ENCODE results near the gene SELENON. TPM values are rescaled to one million over a fixed set of nuclear protein-coding genes. Genes with fewer than 3 reads are reported as not detected.

SELENON gene
- total and polyA plus RNA-seq, 2 experiments from 2014 or later = 26.7 to 37.7 TPM

DNA sequence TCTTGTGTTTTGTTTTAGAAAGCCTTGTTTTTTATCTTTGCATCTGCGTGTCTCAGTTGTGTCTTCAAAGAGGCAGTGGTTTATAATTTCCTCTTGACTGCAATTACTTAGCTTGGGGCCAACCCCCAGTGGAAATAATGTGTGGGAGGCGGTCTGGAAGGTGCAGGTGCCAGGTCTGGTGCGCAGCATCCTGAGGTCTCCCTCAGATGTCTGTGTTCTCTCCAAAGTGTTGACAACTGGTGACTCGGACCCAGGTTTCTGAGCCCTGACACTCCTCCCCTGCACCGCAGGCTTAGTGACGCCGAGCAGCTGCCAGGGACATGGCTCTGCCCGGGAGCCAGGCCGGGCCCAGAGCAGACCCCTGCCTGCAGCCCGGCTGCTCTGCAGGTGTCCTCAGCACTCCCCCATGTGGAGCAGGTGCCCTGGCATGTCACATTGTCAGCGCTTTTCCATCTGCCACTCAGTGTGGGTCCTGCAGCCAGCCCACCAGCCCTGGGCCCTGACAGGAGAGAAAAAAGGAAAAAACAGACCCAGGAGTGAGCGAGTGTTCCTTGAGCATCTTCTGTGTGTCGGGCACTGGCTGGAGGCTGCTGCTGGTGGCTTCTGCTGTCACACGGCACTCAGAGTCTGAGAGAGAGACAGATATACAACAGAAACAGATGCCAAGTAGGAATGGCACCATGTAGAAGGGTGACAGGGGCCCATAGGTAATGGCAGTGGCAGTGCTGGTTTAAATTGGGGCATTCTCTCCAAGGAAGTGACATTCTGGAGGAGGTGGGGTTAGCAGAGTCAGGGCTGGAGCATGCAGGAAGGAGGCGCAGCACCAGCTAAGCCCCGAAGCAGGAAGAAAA is 24.8 kb upstream of the SELENON start:
- Histone ChIP-seq H3K4me3 (no peak overlapping the region), H3K27ac (peak overlapping the region; percentile 82), H3K79me2 (no peaks in the 10 kb centered on the region), H3K27me3 (no peaks in the 10 kb centered on the region), H3K36me3 (replicated peaks; ENCODE audit: insufficient read depth, low read depth) (no peaks in the 10 kb centered on the region), H2AFZ (no peak overlapping the region), H3K9me2 (replicated peaks; ENCODE audit: insufficient read depth) (no peaks in the 10 kb centered on the region), H3K4me2 (peak overlapping the region; percentile 67), H4K20me1 (ENCODE audit: insufficient read depth, poor library complexity, severe bottlenecking) (no peaks in the 10 kb centered on the region), H3K4me1 (ENCODE audit: insufficient read depth) (peaks cover 63% of the 10 kb centered on the region), H3K9me3 (ENCODE audit: low read depth) (no peaks in the 10 kb centered on the region)
- no peak for DNase-seq (ENCODE audit: low spot score)
- WGBS (ENCODE audit: low lambda C conversion rate, missing lambda C conversion rate) = 49% methylated on average over 16 of the region's 16 CpGs
- TF ChIP-seq, protein P1, sequence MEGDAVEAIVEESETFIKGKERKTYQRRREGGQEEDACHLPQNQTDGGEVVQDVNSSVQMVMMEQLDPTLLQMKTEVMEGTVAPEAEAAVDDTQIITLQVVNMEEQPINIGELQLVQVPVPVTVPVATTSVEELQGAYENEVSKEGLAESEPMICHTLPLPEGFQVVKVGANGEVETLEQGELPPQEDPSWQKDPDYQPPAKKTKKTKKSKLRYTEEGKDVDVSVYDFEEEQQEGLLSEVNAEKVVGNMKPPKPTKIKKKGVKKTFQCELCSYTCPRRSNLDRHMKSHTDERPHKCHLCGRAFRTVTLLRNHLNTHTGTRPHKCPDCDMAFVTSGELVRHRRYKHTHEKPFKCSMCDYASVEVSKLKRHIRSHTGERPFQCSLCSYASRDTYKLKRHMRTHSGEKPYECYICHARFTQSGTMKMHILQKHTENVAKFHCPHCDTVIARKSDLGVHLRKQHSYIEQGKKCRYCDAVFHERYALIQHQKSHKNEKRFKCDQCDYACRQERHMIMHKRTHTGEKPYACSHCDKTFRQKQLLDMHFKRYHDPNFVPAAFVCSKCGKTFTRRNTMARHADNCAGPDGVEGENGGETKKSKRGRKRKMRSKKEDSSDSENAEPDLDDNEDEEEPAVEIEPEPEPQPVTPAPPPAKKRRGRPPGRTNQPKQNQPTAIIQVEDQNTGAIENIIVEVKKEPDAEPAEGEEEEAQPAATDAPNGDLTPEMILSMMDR (IDR thresholded peaks at IDR 0.05; ENCODE audit: poor library complexity) = no peak
- no peak for TF ChIP-seq EZH2phosphoT487 (IDR thresholded peaks at IDR 0.05; ENCODE audit: low read depth, severe bottlenecking, unreplicated experiment)
- TF ChIP-seq EZH2 (IDR thresholded peaks at IDR 0.05; ENCODE audit: borderline replicate concordance) = no peak

DNA sequence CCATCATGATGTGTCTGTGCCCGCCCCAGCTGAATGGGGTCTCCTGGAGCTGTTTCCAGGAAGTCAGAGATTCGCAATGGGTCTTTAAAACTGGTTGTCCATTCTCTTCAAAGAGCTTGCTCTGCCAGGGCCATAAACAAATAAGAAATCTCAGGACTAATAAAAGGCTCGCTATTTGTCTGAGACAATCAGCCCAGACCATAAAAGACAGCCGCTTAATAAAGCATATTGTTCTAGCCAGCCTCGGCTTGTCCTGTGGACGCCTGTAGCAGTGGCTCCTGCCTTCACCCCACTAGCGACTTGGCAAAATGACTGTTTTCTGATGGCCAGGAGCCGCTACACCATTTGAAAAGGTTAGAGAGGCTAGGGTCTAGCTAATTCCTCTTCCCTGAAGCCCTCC is 20.6 kb upstream of the SELENON start:
- H3K27me3 ChIP-seq = no peaks in the 10 kb centered on the region
- no peaks in the 10 kb centered on the region for H3K9me2 ChIP-seq (replicated peaks; ENCODE audit: insufficient read depth)
- no peaks in the 10 kb centered on the region for H3K9me3 ChIP-seq (ENCODE audit: low read depth)
- H3K36me3 ChIP-seq (replicated peaks; ENCODE audit: insufficient read depth, low read depth) = no peaks in the 10 kb centered on the region
- H3K4me2 ChIP-seq = peak overlapping the region; percentile 18
- WGBS (ENCODE audit: low lambda C conversion rate, missing lambda C conversion rate) = 61% methylated on average over 8 of the region's 8 CpGs
- TF ChIP-seq, protein P1 (IDR thresholded peaks at IDR 0.05; ENCODE audit: poor library complexity) = no peak
- TF ChIP-seq EZH2 (IDR thresholded peaks at IDR 0.05; ENCODE audit: borderline replicate concordance) (no peak), EZH2phosphoT487 (IDR thresholded peaks at IDR 0.05; ENCODE audit: low read depth, severe bottlenecking, unreplicated experiment) (no peak)
- peaks cover 34% of the 10 kb centered on the region for H3K4me1 ChIP-seq (ENCODE audit: insufficient read depth)
- H4K20me1 ChIP-seq (ENCODE audit: insufficient read depth, poor library complexity, severe bottlenecking) = no peaks in the 10 kb centered on the region
- H3K4me3 ChIP-seq = no peak overlapping the region
- no peaks in the 10 kb centered on the region for H3K79me2 ChIP-seq
- DNase-seq (ENCODE audit: low spot score) = no peak
- H3K27ac ChIP-seq = peak overlapping the region; percentile 68
- no peak overlapping the region for H2AFZ ChIP-seq

DNA sequence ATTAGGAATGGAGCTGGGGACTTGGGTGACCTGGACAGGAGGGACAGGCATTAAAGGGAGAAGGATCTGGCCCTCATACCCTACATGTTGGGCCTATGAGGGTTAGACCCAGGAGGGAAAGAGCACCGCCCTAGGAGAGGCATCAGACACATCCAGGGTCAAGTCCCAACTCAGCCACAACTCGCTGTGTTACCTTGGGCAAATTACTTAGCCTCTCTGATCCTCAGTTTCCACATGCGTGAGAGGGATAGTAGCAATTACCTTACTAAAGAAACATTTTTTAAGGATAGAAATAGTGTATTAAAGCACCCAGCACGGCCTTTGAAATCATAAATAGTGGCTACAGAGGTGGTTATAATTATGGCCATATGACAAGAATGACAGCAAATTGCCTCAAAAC is 20.1 kb upstream of the SELENON start:
- Histone ChIP-seq H3K9me3 (ENCODE audit: low read depth) (no peaks in the 10 kb centered on the region), H3K4me1 (ENCODE audit: insufficient read depth) (peaks cover 34% of the 10 kb centered on the region), H3K27me3 (no peaks in the 10 kb centered on the region), H3K36me3 (replicated peaks; ENCODE audit: insufficient read depth, low read depth) (no peaks in the 10 kb centered on the region), H3K79me2 (no peaks in the 10 kb centered on the region), H3K4me2 (peak overlapping the region; percentile 18), H3K4me3 (no peak overlapping the region), H3K9me2 (replicated peaks; ENCODE audit: insufficient read depth) (no peaks in the 10 kb centered on the region), H3K27ac (peak overlapping the region; percentile 68), H2AFZ (no peak overlapping the region), H4K20me1 (ENCODE audit: insufficient read depth, poor library complexity, severe bottlenecking) (no peaks in the 10 kb centered on the region)
- 82% methylated on average over 4 of the region's 4 CpGs for whole genome bisulfite sequencing (ENCODE audit: low lambda C conversion rate, missing lambda C conversion rate)
- no peak for TF ChIP-seq EZH2 (IDR thresholded peaks at IDR 0.05; ENCODE audit: borderline replicate concordance)
- TF ChIP-seq, protein P1 (IDR thresholded peaks at IDR 0.05; ENCODE audit: poor library complexity) = no peak
- TF ChIP-seq EZH2phosphoT487 (IDR thresholded peaks at IDR 0.05; ENCODE audit: low read depth, severe bottlenecking, unreplicated experiment) = no peak
- DNase-seq (ENCODE audit: low spot score) = no peak

All from hepatocyte (in vitro differentiated cells).